Liver (tissue), 9 donors: ENCODE results near the gene SUSD4. TPM values are rescaled to one million over a fixed set of nuclear protein-coding genes. Genes with fewer than 3 reads are reported as not detected.

ENCODE experiments used
- DNase-seq: peaks from one replicate; pipeline ENCODE4 v3.0.0-alpha.2; 2017; ENCODE audit warnings: low spot score
- H3K27ac ChIP-seq, 2 donors: one replicate each; pipeline ENCODE4 v1.7.0; 2013; ENCODE audit warnings: inconsistent platforms in 2 of 2, low read length in 2 of 2, control low read depth in 1 of 2, low read depth in 1 of 2, mild to moderate bottlenecking in 1 of 2
- H3K27me3 ChIP-seq, 4 donors: one replicate each; pipeline versions ENCODE4 v1.6.1 to v1.7.0; 2013; ENCODE audit warnings: low read length in 3 of 4, inconsistent platforms in 1 of 4, mild to moderate bottlenecking in 1 of 4, moderate library complexity in 1 of 4; ENCODE audit not compliant: control insufficient read depth in 4 of 4, insufficient read depth in 4 of 4
- H3K36me3 ChIP-seq, 4 donors: one replicate each; pipeline versions ENCODE4 v1.6.1 to v1.7.0; 2013; ENCODE audit warnings: low read length in 3 of 4, mild to moderate bottlenecking in 3 of 4, low read depth in 1 of 4, moderate library complexity in 1 of 4; ENCODE audit not compliant: control insufficient read depth in 4 of 4, insufficient read depth in 3 of 4
- H3K4me1 ChIP-seq, 4 donors: one replicate each; pipeline versions ENCODE4 v1.6.1 to v1.7.0; 2013; ENCODE audit warnings: low read length in 3 of 4, mild to moderate bottlenecking in 3 of 4, moderate library complexity in 1 of 4; ENCODE audit not compliant: control insufficient read depth in 4 of 4, insufficient read depth in 4 of 4
- H3K4me3 ChIP-seq, 3 donors: one replicate each; pipeline versions ENCODE4 v1.6.1 to v1.7.0; 2013; ENCODE audit warnings: low read length in 3 of 3, control low read depth in 1 of 3, low read depth in 1 of 3, mild to moderate bottlenecking in 1 of 3
- H3K9ac ChIP-seq, 2 donors: one replicate each; pipeline ENCODE4 v1.7.0; 2013; ENCODE audit warnings: low read length in 2 of 2, mild to moderate bottlenecking in 2 of 2, moderate library complexity in 2 of 2, control low read depth in 1 of 2, low read depth in 1 of 2
- H3K9me3 ChIP-seq, 4 donors: one replicate each; pipeline versions ENCODE4 v1.6.1 to v1.7.0; 2013; ENCODE audit warnings: low read length in 3 of 4; ENCODE audit not compliant: control insufficient read depth in 4 of 4
- FOXA1 ChIP-seq: IDR thresholded peaks from 2 replicates; pipeline ENCODE4 v1.6.1; 2016; ENCODE audit warnings: antibody characterized with exemption
- GABPA ChIP-seq, 2 donors: IDR thresholded peaks in 1 of 2; conservative IDR thresholded peaks in 1 of 2; 2 replicates each; pipeline ENCODE4 v1.6.1; 2016; ENCODE audit warnings: antibody characterized with exemption in 2 of 2, mild to moderate bottlenecking in 1 of 2, moderate library complexity in 1 of 2
- HNF4G ChIP-seq: IDR thresholded peaks from 2 replicates; pipeline ENCODE4 v1.6.1; 2016; ENCODE audit warnings: antibody characterized with exemption
- RXRA ChIP-seq, 2 donors: IDR thresholded peaks; 2 replicates each; pipeline ENCODE4 v1.6.1; 2017 to 2018; ENCODE audit warnings: antibody characterized with exemption in 2 of 2, mild to moderate bottlenecking in 1 of 2
- TAF1 ChIP-seq: conservative IDR thresholded peaks from 2 replicates; pipeline ENCODE4 v1.6.1; 2016; ENCODE audit warnings: antibody characterized with exemption, mild to moderate bottlenecking
- WGBS: extraction: QIAGEN DNeasy Blood & Tissue Kit; methylation state at CpG from one replicate; pipeline ENCODE4 v1.1.7; 2013; 5-methylcytosine and 5-hydroxymethylcytosine counted together
- polyA plus RNA-seq, 2 donors: library from polyadenylated mRNA; stranded (reverse) in 1 of 2; unstranded in 1 of 2; fragments of 200-250 nt in 1 of 2; fragments of >200 nt in 1 of 2; fragmentation: Nextera tagmentation in 1 of 2; extraction: Ambion mirVana in 1 of 2; gene quantifications; one replicate each; pipeline versions ENCODE4 v1.2.1 to v1.2.3, GENCODE V29; 2013 to 2015
- total RNA-seq, 2 donors: library from RNA; depleted of rRNA; stranded (reverse); fragments of >200 nt; gene quantifications; one replicate each; pipeline ENCODE4 v1.2.3, GENCODE V29; 2014
- TF ChIP-seq, protein P1 (sequence below): IDR thresholded peaks from 2 replicates; pipeline ENCODE4 v1.6.1; 2016; ENCODE audit warnings: antibody characterized with exemption
- TF ChIP-seq, protein P2 (sequence below): IDR thresholded peaks from 2 replicates; pipeline ENCODE4 v1.6.1; 2016; ENCODE audit warnings: antibody characterized with exemption, mild to moderate bottlenecking
- TF ChIP-seq, protein P3 (sequence below): IDR thresholded peaks from 2 replicates; pipeline ENCODE4 v1.6.1; 2016; ENCODE audit warnings: antibody characterized with exemption
- TF ChIP-seq, protein P4 (sequence below): fragments of 150-350 bp; IDR thresholded peaks from 2 replicates; pipeline ENCODE4 v1.5.1; 2017; ENCODE audit warnings: improper control_type of control experiment, low read depth, low read length; ENCODE audit not compliant: missing input control
- donor health status: healthy.
- donor health status: healthy.
- donor health status: healthy.
- donor health status: healthy.
- donor health status: healthy.

The SUSD4 gene
- total and polyA plus RNA-seq, 4 donors, result 1.1 to 3.8 (median 1.8) TPM

DNA sequence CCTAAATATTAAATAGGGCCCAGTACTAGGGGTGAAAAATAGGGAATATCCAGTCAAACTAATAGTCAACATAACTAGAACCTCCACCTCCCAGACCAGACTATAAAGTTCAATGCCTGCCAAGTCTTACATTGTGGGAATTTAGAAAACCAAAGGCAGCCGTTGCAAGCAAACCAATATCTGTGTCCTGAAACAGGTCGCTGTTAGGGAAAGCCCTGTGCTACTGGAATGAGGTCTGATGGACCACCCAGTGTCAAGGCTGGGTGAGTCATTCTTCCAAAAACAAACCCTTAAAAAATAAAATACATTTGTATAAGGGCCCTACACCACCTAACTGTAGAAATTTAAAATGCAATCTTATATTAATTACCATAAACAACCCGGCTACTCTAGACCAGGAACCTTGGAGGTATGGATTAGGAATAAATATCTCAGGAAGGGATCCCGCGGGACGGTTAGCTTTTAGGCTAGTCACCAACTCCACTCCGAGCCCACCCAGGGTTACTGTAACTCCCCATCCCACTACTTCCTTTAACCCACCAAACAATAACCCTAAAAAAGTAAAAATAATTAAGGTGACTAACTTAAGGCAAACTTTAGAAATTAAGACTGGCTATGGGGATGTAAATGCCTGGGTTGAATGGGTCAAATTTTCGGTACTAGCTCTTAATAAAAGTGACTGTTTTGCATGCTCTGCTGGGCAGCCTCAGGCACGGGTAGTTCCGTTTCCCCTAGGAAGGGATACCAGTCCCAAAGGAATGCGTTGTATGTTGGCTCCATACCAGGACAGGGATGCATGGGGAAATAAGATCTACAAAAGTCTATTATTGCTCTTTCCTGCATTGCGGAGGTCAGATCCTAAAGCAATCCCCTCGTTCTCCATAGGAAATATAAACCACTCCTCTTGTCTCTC is 155.6 kb downstream of the SUSD4 start:
- H3K27ac ChIP-seq, result no peak overlapping the region
- DNase-seq, result no peak
- no peak overlapping the region for H3K9ac ChIP-seq
- TF ChIP-seq, protein P1, sequence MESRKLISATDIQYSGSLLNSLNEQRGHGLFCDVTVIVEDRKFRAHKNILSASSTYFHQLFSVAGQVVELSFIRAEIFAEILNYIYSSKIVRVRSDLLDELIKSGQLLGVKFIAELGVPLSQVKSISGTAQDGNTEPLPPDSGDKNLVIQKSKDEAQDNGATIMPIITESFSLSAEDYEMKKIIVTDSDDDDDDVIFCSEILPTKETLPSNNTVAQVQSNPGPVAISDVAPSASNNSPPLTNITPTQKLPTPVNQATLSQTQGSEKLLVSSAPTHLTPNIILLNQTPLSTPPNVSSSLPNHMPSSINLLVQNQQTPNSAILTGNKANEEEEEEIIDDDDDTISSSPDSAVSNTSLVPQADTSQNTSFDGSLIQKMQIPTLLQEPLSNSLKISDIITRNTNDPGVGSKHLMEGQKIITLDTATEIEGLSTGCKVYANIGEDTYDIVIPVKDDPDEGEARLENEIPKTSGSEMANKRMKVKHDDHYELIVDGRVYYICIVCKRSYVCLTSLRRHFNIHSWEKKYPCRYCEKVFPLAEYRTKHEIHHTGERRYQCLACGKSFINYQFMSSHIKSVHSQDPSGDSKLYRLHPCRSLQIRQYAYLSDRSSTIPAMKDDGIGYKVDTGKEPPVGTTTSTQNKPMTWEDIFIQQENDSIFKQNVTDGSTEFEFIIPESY, result no peak
- TF ChIP-seq, protein P2, sequence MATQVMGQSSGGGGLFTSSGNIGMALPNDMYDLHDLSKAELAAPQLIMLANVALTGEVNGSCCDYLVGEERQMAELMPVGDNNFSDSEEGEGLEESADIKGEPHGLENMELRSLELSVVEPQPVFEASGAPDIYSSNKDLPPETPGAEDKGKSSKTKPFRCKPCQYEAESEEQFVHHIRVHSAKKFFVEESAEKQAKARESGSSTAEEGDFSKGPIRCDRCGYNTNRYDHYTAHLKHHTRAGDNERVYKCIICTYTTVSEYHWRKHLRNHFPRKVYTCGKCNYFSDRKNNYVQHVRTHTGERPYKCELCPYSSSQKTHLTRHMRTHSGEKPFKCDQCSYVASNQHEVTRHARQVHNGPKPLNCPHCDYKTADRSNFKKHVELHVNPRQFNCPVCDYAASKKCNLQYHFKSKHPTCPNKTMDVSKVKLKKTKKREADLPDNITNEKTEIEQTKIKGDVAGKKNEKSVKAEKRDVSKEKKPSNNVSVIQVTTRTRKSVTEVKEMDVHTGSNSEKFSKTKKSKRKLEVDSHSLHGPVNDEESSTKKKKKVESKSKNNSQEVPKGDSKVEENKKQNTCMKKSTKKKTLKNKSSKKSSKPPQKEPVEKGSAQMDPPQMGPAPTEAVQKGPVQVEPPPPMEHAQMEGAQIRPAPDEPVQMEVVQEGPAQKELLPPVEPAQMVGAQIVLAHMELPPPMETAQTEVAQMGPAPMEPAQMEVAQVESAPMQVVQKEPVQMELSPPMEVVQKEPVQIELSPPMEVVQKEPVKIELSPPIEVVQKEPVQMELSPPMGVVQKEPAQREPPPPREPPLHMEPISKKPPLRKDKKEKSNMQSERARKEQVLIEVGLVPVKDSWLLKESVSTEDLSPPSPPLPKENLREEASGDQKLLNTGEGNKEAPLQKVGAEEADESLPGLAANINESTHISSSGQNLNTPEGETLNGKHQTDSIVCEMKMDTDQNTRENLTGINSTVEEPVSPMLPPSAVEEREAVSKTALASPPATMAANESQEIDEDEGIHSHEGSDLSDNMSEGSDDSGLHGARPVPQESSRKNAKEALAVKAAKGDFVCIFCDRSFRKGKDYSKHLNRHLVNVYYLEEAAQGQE, result no peak
- TF ChIP-seq GABPA (IDR thresholded peaks at IDR 0.05 in 1 of 2, conservative IDR thresholded peaks at IDR 0.05 in 1 of 2), result no peak
- no peaks in the 10 kb centered on the region for H3K27me3 ChIP-seq
- H3K9me3 ChIP-seq, result no peaks in the 10 kb centered on the region
- WGBS, result 88% methylated on average over 13 of the region's 13 CpGs
- no peaks in the 10 kb centered on the region for H3K36me3 ChIP-seq
- H3K4me1 ChIP-seq, result no peaks in the 10 kb centered on the region
- no peak overlapping the region for H3K4me3 ChIP-seq

DNA sequence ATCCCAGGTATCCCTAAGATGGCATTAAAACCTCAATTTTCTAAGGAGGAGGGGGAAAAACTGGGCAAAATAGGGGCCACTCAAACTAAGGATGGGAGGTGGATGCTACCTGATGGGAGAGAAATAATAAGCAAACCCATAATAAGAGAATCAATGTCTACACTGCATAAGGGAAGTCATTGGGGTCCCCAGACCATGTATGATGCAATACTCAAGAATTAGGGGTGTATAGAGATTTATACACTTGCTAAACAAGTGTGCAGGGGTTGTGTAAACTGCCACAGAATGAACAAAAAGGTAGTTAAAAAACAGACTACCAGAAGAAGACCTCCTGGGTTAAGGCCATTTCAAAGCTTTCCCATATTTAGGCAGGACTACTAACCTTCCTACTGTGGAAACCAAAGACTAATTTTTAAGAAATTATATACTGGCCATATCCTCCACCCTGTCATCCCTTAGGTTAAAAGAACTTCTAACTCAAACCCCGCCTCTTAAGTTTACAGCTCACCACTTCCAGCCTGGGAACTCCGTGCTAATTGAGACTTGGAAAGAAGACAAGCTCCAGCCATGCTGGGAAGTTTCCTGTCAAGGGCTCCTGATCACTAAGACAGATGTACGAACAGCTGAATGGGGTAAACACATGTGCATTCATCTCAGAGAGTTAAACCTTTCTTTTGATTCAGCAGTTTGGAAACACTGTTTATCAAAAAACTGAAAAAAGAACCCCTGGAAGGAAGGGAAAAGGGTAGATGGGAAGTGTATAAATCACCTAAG is 156.5 kb downstream of the SUSD4 start:
- Histone ChIP-seq H3K4me3 (no peak overlapping the region), H3K36me3 (no peaks in the 10 kb centered on the region), H3K27ac (no peak overlapping the region), H3K9me3 (no peaks in the 10 kb centered on the region), H3K4me1 (no peaks in the 10 kb centered on the region), H3K27me3 (no peaks in the 10 kb centered on the region), H3K9ac (no peak overlapping the region)
- no peak for DNase-seq
- TF ChIP-seq, protein P1, result no peak
- TF ChIP-seq FOXA1, result no peak
- WGBS, result 76% methylated on average over 3 of the region's 3 CpGs

DNA sequence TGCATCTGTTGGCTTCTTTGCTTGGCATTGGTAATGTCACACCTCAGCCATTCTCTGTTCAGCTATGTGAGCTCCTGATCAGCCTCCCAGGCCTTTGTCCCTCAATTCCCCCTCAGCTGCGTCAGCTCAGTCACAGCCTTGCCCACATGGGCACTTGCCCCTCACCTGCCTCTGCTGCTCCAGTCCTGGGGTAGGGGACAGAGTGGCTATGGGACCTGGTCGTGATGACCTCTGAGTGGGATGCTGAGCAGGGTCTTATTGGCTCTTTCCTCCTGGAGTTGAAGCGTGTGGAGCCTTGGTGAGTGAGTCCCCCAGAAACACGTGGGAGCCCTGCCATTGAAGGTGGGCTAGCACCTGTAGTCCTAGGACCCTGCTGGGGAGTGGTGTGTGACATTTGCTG is 159.6 kb downstream of the SUSD4 start:
- H3K4me3 ChIP-seq, result no peak overlapping the region
- H3K9me3 ChIP-seq, result no peaks in the 10 kb centered on the region
- H3K36me3 ChIP-seq, result no peaks in the 10 kb centered on the region
- DNase-seq, result no peak
- H3K27me3 ChIP-seq, result no peaks in the 10 kb centered on the region
- 91% methylated on average over 4 of the region's 4 CpGs for WGBS
- H3K27ac ChIP-seq, result no peak overlapping the region
- no peaks in the 10 kb centered on the region for H3K4me1 ChIP-seq
- no peak overlapping the region for H3K9ac ChIP-seq
- TF ChIP-seq HNF4G, result no peak
- no peak for TF ChIP-seq TAF1
- no peak for TF ChIP-seq RXRA (IDR thresholded peaks at IDR 0.05)
- TF ChIP-seq, protein P3, sequence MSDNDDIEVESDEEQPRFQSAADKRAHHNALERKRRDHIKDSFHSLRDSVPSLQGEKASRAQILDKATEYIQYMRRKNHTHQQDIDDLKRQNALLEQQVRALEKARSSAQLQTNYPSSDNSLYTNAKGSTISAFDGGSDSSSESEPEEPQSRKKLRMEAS, result no peak
- TF ChIP-seq, protein P2, result no peak
- TF ChIP-seq, protein P4, sequence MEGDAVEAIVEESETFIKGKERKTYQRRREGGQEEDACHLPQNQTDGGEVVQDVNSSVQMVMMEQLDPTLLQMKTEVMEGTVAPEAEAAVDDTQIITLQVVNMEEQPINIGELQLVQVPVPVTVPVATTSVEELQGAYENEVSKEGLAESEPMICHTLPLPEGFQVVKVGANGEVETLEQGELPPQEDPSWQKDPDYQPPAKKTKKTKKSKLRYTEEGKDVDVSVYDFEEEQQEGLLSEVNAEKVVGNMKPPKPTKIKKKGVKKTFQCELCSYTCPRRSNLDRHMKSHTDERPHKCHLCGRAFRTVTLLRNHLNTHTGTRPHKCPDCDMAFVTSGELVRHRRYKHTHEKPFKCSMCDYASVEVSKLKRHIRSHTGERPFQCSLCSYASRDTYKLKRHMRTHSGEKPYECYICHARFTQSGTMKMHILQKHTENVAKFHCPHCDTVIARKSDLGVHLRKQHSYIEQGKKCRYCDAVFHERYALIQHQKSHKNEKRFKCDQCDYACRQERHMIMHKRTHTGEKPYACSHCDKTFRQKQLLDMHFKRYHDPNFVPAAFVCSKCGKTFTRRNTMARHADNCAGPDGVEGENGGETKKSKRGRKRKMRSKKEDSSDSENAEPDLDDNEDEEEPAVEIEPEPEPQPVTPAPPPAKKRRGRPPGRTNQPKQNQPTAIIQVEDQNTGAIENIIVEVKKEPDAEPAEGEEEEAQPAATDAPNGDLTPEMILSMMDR, result no peak
